Type B pancreatic cell (in vitro differentiated cells): Measurements from ENCODE around the gene APPBP2. TPM values are rescaled to one million over a fixed set of nuclear protein-coding genes. Genes with fewer than 3 reads are reported as not detected.

Experiments used
- DNase-seq: peaks from one replicate; pipeline ENCODE4 v3.0.0; 2021; ENCODE audit warnings: mixed read lengths; ENCODE audit not compliant: unreplicated experiment; ENCODE audit errors: extremely low spot score
- H3K27ac Mint-ChIP-seq: 2 replicates; pipeline ENCODE4 v1.8.0; 2021; ENCODE audit warnings: mild to moderate bottlenecking, mixed read lengths
- H3K27me3 Mint-ChIP-seq: 2 replicates; pipeline ENCODE4 v1.8.0; 2021; ENCODE audit warnings: mixed read lengths
- H3K36me3 Mint-ChIP-seq: 2 replicates; pipeline ENCODE4 v1.8.0; 2021; ENCODE audit warnings: mixed read lengths
- H3K4me1 Mint-ChIP-seq: one replicate; pipeline ENCODE4 v1.8.0; 2021; ENCODE audit warnings: mixed read lengths; ENCODE audit not compliant: unreplicated experiment
- H3K4me3 Mint-ChIP-seq: 2 replicates; pipeline ENCODE4 v1.8.0; 2021; ENCODE audit warnings: mild to moderate bottlenecking, mixed read lengths
- H3K9me3 Mint-ChIP-seq: 2 replicates; pipeline ENCODE4 v1.8.0; 2021; ENCODE audit warnings: mixed read lengths
- total RNA-seq: library from RNA; stranded (reverse); gene quantifications from 2 replicates; pipeline ENCODE4 v1.2.1, GENCODE V29; 2021; ENCODE audit warnings: low replicate concordance
- TF ChIP-seq, protein P1 (sequence below): fragments of 200-600 bp; sonication (generic); conservative IDR thresholded peaks from 2 replicates; pipeline ENCODE4 v1.5.0; 2021; ENCODE audit warnings: antibody characterized with exemption, mild to moderate bottlenecking

The APPBP2 gene
- total RNA-seq, 1 donor from 2014 or later = 66.4 TPM

- Mint-ChIP-seq H3K36me3 (no peaks in the 10 kb centered on the region), H3K27ac (no peak overlapping the region), H3K4me3 (no peak overlapping the region), H3K4me1 (peaks cover 5% of the 10 kb centered on the region), H3K27me3 (peaks cover 3% of the 10 kb centered on the region), H3K9me3 (no peaks in the 10 kb centered on the region)
- no peak for DNase-seq
- TF ChIP-seq, protein P1, sequence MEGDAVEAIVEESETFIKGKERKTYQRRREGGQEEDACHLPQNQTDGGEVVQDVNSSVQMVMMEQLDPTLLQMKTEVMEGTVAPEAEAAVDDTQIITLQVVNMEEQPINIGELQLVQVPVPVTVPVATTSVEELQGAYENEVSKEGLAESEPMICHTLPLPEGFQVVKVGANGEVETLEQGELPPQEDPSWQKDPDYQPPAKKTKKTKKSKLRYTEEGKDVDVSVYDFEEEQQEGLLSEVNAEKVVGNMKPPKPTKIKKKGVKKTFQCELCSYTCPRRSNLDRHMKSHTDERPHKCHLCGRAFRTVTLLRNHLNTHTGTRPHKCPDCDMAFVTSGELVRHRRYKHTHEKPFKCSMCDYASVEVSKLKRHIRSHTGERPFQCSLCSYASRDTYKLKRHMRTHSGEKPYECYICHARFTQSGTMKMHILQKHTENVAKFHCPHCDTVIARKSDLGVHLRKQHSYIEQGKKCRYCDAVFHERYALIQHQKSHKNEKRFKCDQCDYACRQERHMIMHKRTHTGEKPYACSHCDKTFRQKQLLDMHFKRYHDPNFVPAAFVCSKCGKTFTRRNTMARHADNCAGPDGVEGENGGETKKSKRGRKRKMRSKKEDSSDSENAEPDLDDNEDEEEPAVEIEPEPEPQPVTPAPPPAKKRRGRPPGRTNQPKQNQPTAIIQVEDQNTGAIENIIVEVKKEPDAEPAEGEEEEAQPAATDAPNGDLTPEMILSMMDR = no peak
Measured at GRCh38 chr17:60416368-60416925, 109.6 kb downstream of the APPBP2 start.

GRCh38 chr17:60415146-60415545, 110.9 kb downstream of the APPBP2 start:
- Mint-ChIP-seq H3K36me3 (no peaks in the 10 kb centered on the region), H3K4me3 (no peak overlapping the region), H3K27me3 (no peaks in the 10 kb centered on the region), H3K9me3 (peaks cover under 1% of the 10 kb centered on the region), H3K27ac (no peak overlapping the region), H3K4me1 (no peaks in the 10 kb centered on the region)
- TF ChIP-seq, protein P1 = no peak
- DNase-seq = no peak

- no peaks in the 10 kb centered on the region for H3K4me1 Mint-ChIP-seq
- H3K27me3 Mint-ChIP-seq = no peaks in the 10 kb centered on the region
- TF ChIP-seq, protein P1 = no peak
- H3K4me3 Mint-ChIP-seq = no peak overlapping the region
- H3K9me3 Mint-ChIP-seq = peaks cover 4% of the 10 kb centered on the region
- no peak overlapping the region for H3K27ac Mint-ChIP-seq
- H3K36me3 Mint-ChIP-seq = no peaks in the 10 kb centered on the region
- no peak for DNase-seq
Measured at GRCh38 chr17:60412701-60413100, 113.3 kb downstream of the APPBP2 start.

- no peaks in the 10 kb centered on the region for H3K4me1 Mint-ChIP-seq
- H3K4me3 Mint-ChIP-seq = no peak overlapping the region
- H3K27me3 Mint-ChIP-seq = no peaks in the 10 kb centered on the region
- no peak for DNase-seq
- no peaks in the 10 kb centered on the region for H3K36me3 Mint-ChIP-seq
- peaks cover 4% of the 10 kb centered on the region for H3K9me3 Mint-ChIP-seq
- TF ChIP-seq, protein P1 = no peak
- peak overlapping the region; percentile 29 for H3K27ac Mint-ChIP-seq
Measured at GRCh38 chr17:60410001-60410400, 116.0 kb downstream of the APPBP2 start.

DNA sequence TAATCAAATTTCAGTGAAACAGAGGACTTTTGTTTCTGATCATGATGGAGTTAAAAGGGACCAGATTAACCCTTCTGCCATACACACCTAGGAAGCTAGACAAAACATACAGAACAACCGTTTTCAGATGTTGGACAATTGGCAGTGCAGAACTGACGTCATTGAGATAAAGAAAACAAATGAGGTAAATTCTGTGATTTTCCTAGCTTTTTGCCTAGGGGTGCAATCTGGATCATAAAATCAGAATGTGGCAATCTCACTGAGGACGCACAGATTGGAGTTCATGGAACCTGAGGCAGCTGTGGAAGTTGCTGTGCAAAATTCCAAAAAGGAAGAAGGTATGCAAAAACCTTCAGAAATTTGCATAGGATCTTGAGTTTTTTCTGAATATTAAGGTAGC, 119.2 kb downstream of the APPBP2 start:
- TF ChIP-seq, protein P1 = no peak
- Mint-ChIP-seq H3K4me1 (no peaks in the 10 kb centered on the region), H3K4me3 (no peak overlapping the region)

DNA sequence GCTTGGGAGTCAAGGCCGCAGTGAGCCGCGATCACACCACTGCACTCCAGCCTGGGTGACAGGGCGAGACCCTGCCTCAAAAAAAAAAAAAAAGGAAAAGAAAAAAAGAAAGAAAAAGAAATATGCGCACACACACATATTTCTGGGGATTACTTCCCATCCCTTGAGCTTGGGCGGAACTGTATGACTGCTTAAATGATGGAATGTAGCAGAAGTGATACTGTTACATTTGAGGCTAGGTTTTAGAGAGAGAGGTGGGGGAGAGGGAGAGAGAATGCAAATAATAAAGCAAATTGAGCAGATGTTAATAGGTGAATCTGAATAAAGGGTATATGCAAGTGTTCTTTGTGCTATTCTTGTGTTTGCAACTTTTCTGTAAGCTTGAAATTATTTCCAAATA, 122.1 kb downstream of the APPBP2 start:
- no peaks in the 10 kb centered on the region for H3K36me3 Mint-ChIP-seq
- H3K4me1 Mint-ChIP-seq = no peaks in the 10 kb centered on the region
- no peaks in the 10 kb centered on the region for H3K9me3 Mint-ChIP-seq
- DNase-seq = no peak
- H3K27ac Mint-ChIP-seq = no peak overlapping the region
- H3K4me3 Mint-ChIP-seq = no peak overlapping the region
- TF ChIP-seq, protein P1 = no peak
- peaks cover 5% of the 10 kb centered on the region for H3K27me3 Mint-ChIP-seq

More for the DNA sequence above, 119.2 kb downstream of the APPBP2 start:
- Mint-ChIP-seq H3K27ac (no peak overlapping the region), H3K36me3 (no peaks in the 10 kb centered on the region), H3K27me3 (no peaks in the 10 kb centered on the region), H3K9me3 (peaks cover 4% of the 10 kb centered on the region)
- DNase-seq = no peak
